SK-N-SH treated with all-trans-retinoic acid at 6 μM for 48 hours (cell line): ENCODE measurements around the gene TMEM39A.

ENCODE experiments used
- ATAC-seq: fragments of 200-7000 bp; cut with Tn5 transposase; 3 replicates; pipeline ENCODE4 v1.9.1; 2020; ENCODE audit warnings: mild to moderate bottlenecking, moderate library complexity
- ARNTL ChIP-seq: fragments of 450-650 bp; formaldehyde crosslinking; IDR thresholded peaks from 2 replicates; pipeline ENCODE4 v1.5.0; 2020; ENCODE audit warnings: low read depth, mild to moderate bottlenecking, moderate library complexity, borderline replicate concordance
- BACH2 ChIP-seq: fragments of 250-450 bp; sonication (Bioruptor Pico); IDR thresholded peaks from 2 replicates; pipeline ENCODE4 v1.9.0; 2021; ENCODE audit warnings: mild to moderate bottlenecking, borderline replicate concordance
- CSDC2 ChIP-seq: fragments of 250-450 bp; sonication (Bioruptor Pico); IDR thresholded peaks from 2 replicates; pipeline ENCODE4 v1.5.0; 2020; ENCODE audit warnings: mild to moderate bottlenecking, moderate library complexity
- ESRRG ChIP-seq: fragments of 250-450 bp; sonication (Bioruptor Pico); IDR thresholded peaks from 2 replicates; pipeline ENCODE4 v1.6.1; 2021; ENCODE audit warnings: mild to moderate bottlenecking
- GLIS3 ChIP-seq: fragments of 250-450 bp; sonication (Bioruptor Pico); IDR thresholded peaks from 2 replicates; pipeline ENCODE4 v1.5.0; 2020; ENCODE audit warnings: mild to moderate bottlenecking, moderate library complexity
- ISL1 ChIP-seq: fragments of 250-450 bp; sonication (Bioruptor Pico); IDR thresholded peaks from 2 replicates; pipeline ENCODE4 v2.1.2; 2022; ENCODE audit warnings: mild to moderate bottlenecking, moderate library complexity
- OSR1 ChIP-seq: fragments of 250-450 bp; sonication (Bioruptor Pico); IDR thresholded peaks from 2 replicates; pipeline ENCODE4 v1.8.0; 2022; ENCODE audit warnings: moderate library complexity, mild to moderate bottlenecking, inconsistent platforms
- PPARA ChIP-seq: fragments of 250-450 bp; sonication (Bioruptor Pico); IDR thresholded peaks from 2 replicates; pipeline ENCODE4 v1.5.0; 2020; ENCODE audit warnings: mild to moderate bottlenecking, borderline replicate concordance
- SNAI2 ChIP-seq: fragments of 250-450 bp; sonication (Bioruptor Pico); IDR thresholded peaks from 2 replicates; pipeline ENCODE4 v1.5.0; 2020; ENCODE audit warnings: mild to moderate bottlenecking, moderate library complexity
- TCF4 ChIP-seq: fragments of 250-450 bp; sonication (Bioruptor Pico); IDR thresholded peaks from 2 replicates; pipeline ENCODE4 v1.8.0; 2021; ENCODE audit warnings: mild to moderate bottlenecking, moderate library complexity, borderline replicate concordance
- TOX ChIP-seq: fragments of 250-450 bp; sonication (Bioruptor Pico); IDR thresholded peaks from 2 replicates; pipeline ENCODE4 v1.8.0; 2021; ENCODE audit warnings: mild to moderate bottlenecking, moderate library complexity, borderline replicate concordance
- ZC3H10 ChIP-seq: fragments of 250-450 bp; sonication (Bioruptor Pico); IDR thresholded peaks from 2 replicates; pipeline ENCODE4 v1.5.1; 2021; ENCODE audit warnings: mild to moderate bottlenecking, moderate library complexity
- ZFP3 ChIP-seq: fragments of 250-450 bp; sonication (Bioruptor Pico); IDR thresholded peaks from 2 replicates; pipeline ENCODE4 v1.5.0; 2020; ENCODE audit warnings: mild to moderate bottlenecking, moderate library complexity
- ZFP30 ChIP-seq: fragments of 450-650 bp; formaldehyde crosslinking; IDR thresholded peaks from 2 replicates; pipeline ENCODE4 v1.5.0; 2022; ENCODE audit warnings: mild to moderate bottlenecking, moderate library complexity
- ZNF565 ChIP-seq: fragments of 450-650 bp; formaldehyde crosslinking; conservative IDR thresholded peaks from 2 replicates; pipeline ENCODE4 v1.5.0; 2020; ENCODE audit warnings: low read depth, mild to moderate bottlenecking, moderate library complexity
- ZNF70 ChIP-seq: fragments of 450-650 bp; formaldehyde crosslinking; IDR thresholded peaks from 2 replicates; pipeline ENCODE4 v1.5.0; 2020; ENCODE audit warnings: mild to moderate bottlenecking, moderate library complexity
- ZNF8 ChIP-seq: fragments of 450-650 bp; formaldehyde crosslinking; IDR thresholded peaks from 2 replicates; pipeline ENCODE4 v1.5.0; 2020; ENCODE audit warnings: mild to moderate bottlenecking, moderate library complexity
- TF ChIP-seq, protein P1 (sequence below): fragments of 250-450 bp; sonication (Bioruptor Pico); IDR thresholded peaks from 2 replicates; pipeline ENCODE4 v1.5.1; 2020; ENCODE audit warnings: low read depth, mild to moderate bottlenecking, moderate library complexity
- TF ChIP-seq, protein P2 (sequence below): fragments of 250-450 bp; sonication (Bioruptor Pico); IDR thresholded peaks from 2 replicates; pipeline ENCODE4 v1.5.1; 2021; ENCODE audit warnings: mild to moderate bottlenecking, moderate library complexity
- TF ChIP-seq, protein P3 (sequence below): fragments of 250-450 bp; sonication (Bioruptor Pico); IDR thresholded peaks from 2 replicates; pipeline ENCODE4 v1.5.0; 2020; ENCODE audit warnings: mild to moderate bottlenecking, moderate library complexity
- TF ChIP-seq, protein P4 (sequence below): fragments of 250-450 bp; sonication (Bioruptor Pico); IDR thresholded peaks from 2 replicates; pipeline ENCODE4 v1.8.0; 2020; ENCODE audit warnings: mild to moderate bottlenecking, moderate library complexity, borderline replicate concordance
- TF ChIP-seq, protein P5 (sequence below): fragments of 250-450 bp; sonication (Bioruptor Pico); IDR thresholded peaks from 2 replicates; pipeline ENCODE4 v1.8.0; 2021; ENCODE audit warnings: low read depth, mild to moderate bottlenecking, moderate library complexity, borderline replicate concordance

The TMEM39A gene

DNA sequence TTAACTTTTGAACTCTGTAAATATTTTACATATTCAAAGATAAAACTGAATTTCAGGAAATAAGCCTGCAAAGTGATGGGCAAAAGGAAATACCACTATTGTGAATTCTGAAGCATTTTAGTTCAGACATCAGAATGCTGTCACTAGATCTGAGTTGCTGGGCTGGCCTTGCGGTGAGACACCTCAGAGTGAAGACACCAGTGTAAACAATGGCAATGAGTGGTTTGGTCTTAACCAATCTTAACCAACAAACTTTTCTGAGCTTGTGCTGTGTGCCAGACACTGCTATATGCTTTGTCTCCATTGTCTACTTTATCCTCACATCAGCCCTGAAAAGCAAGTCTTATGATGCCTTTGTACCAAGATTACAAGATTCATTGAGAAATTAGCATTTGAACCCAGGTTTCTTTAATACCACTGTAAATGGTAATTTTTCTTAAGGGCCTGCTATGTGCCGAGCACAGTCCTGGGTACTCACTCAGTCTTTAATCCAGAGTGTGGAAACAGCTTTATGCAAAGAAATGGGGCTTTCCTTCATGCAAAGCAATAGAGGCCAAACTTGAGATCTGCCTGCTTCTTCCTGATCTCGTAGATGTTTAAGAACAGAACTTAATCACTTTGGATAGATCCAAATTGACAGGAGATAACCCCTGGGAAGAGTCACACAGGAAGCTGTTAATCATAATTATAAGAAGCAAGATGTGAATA lies 55.0 kb downstream of the TMEM39A start:
- no peak for ATAC-seq
- TF ChIP-seq ARNTL (CRISPR knock-in tag) (no peak), TCF4 (no peak), ESRRG (CRISPR knock-in tag) (no peak), ZC3H10 (CRISPR knock-in tag) (no peak), CSDC2 (CRISPR knock-in tag) (no peak), OSR1 (CRISPR knock-in tag) (no peak), ZNF8 (CRISPR knock-in tag) (no peak), GLIS3 (CRISPR knock-in tag) (no peak)
- TF ChIP-seq, protein P1, sequence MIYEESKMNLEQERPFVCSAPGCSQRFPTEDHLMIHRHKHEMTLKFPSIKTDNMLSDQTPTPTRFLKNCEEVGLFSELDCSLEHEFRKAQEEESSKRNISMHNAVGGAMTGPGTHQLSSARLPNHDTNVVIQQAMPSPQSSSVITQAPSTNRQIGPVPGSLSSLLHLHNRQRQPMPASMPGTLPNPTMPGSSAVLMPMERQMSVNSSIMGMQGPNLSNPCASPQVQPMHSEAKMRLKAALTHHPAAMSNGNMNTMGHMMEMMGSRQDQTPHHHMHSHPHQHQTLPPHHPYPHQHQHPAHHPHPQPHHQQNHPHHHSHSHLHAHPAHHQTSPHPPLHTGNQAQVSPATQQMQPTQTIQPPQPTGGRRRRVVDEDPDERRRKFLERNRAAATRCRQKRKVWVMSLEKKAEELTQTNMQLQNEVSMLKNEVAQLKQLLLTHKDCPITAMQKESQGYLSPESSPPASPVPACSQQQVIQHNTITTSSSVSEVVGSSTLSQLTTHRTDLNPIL = no peak
- TF ChIP-seq, all 23 proteins: peak for 0

DNA sequence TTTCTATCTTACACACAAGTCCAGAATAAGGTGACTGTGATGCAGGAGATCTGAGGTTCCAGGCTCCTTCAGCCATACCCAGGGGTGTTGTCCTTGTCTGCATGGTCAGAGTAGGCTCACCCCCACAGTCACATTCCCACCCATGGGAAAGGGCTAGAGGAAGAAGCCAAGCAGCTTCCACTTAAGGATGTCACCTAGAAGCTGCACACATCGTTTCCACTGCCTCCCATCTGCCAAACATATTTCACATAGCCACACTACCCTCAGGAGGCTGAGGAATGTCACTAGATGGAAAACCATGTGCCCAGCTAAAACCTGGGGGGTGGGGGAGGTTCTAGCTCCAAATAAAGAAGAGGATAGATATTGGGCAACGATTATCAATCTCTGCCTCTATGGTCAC lies 58.1 kb downstream of the TMEM39A start:
- no peak for TF ChIP-seq PPARA (CRISPR knock-in tag)
- no peak for TF ChIP-seq CSDC2 (CRISPR knock-in tag)
- TF ChIP-seq ARNTL (CRISPR knock-in tag) = no peak
- no peak for TF ChIP-seq TOX (CRISPR knock-in tag)
- TF ChIP-seq TCF4 = no peak
- TF ChIP-seq, protein P2, sequence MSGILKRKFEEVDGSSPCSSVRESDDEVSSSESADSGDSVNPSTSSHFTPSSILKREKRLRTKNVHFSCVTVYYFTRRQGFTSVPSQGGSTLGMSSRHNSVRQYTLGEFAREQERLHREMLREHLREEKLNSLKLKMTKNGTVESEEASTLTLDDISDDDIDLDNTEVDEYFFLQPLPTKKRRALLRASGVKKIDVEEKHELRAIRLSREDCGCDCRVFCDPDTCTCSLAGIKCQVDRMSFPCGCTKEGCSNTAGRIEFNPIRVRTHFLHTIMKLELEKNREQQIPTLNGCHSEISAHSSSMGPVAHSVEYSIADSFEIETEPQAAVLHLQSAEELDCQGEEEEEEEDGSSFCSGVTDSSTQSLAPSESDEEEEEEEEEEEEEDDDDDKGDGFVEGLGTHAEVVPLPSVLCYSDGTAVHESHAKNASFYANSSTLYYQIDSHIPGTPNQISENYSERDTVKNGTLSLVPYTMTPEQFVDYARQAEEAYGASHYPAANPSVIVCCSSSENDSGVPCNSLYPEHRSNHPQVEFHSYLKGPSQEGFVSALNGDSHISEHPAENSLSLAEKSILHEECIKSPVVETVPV (CRISPR knock-in tag) = no peak
- TF ChIP-seq, protein P3, sequence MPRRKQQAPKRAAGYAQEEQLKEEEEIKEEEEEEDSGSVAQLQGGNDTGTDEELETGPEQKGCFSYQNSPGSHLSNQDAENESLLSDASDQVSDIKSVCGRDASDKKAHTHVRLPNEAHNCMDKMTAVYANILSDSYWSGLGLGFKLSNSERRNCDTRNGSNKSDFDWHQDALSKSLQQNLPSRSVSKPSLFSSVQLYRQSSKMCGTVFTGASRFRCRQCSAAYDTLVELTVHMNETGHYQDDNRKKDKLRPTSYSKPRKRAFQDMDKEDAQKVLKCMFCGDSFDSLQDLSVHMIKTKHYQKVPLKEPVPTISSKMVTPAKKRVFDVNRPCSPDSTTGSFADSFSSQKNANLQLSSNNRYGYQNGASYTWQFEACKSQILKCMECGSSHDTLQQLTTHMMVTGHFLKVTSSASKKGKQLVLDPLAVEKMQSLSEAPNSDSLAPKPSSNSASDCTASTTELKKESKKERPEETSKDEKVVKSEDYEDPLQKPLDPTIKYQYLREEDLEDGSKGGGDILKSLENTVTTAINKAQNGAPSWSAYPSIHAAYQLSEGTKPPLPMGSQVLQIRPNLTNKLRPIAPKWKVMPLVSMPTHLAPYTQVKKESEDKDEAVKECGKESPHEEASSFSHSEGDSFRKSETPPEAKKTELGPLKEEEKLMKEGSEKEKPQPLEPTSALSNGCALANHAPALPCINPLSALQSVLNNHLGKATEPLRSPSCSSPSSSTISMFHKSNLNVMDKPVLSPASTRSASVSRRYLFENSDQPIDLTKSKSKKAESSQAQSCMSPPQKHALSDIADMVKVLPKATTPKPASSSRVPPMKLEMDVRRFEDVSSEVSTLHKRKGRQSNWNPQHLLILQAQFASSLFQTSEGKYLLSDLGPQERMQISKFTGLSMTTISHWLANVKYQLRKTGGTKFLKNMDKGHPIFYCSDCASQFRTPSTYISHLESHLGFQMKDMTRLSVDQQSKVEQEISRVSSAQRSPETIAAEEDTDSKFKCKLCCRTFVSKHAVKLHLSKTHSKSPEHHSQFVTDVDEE (CRISPR knock-in tag) = no peak
- TF ChIP-seq SNAI2 = no peak
- no peak for TF ChIP-seq ZC3H10 (CRISPR knock-in tag)
- ATAC-seq = no peak

DNA sequence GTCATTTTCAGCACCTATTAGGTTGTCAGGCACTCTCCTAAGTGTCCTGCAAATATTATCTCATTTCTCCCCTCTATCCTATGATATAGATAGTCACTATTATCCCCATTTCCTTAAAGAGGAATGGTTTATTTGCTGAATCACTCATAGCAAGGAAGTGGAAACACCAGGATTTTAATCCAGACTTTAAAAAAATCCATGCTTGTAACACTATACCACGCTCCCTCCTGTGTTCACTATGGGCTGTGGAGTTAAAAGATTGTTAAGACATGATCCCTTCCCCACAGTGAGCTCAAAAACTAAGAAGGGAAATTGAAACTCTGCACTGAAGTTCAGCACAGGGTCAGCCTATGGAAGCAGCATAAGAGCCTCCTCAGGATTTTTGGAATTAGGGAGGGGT lies 60.2 kb downstream of the TMEM39A start:
- ATAC-seq = no peak
- TF ChIP-seq, protein P2 (CRISPR knock-in tag) = no peak
- no peak for TF ChIP-seq SNAI2
- no peak for TF ChIP-seq ZNF565 (CRISPR knock-in tag)
- TF ChIP-seq ZFP30 (CRISPR knock-in tag) = no peak
- no peak for TF ChIP-seq ZNF70 (CRISPR knock-in tag)
- TF ChIP-seq TOX (CRISPR knock-in tag) = no peak
- TF ChIP-seq TCF4 = no peak
- TF ChIP-seq, protein P4, sequence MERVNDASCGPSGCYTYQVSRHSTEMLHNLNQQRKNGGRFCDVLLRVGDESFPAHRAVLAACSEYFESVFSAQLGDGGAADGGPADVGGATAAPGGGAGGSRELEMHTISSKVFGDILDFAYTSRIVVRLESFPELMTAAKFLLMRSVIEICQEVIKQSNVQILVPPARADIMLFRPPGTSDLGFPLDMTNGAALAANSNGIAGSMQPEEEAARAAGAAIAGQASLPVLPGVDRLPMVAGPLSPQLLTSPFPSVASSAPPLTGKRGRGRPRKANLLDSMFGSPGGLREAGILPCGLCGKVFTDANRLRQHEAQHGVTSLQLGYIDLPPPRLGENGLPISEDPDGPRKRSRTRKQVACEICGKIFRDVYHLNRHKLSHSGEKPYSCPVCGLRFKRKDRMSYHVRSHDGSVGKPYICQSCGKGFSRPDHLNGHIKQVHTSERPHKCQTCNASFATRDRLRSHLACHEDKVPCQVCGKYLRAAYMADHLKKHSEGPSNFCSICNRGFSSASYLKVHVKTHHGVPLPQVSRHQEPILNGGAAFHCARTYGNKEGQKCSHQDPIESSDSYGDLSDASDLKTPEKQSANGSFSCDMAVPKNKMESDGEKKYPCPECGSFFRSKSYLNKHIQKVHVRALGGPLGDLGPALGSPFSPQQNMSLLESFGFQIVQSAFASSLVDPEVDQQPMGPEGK = no peak
- TF ChIP-seq ZNF8 (CRISPR knock-in tag) = no peak
- TF ChIP-seq PPARA (CRISPR knock-in tag) = no peak
- TF ChIP-seq, protein P5, sequence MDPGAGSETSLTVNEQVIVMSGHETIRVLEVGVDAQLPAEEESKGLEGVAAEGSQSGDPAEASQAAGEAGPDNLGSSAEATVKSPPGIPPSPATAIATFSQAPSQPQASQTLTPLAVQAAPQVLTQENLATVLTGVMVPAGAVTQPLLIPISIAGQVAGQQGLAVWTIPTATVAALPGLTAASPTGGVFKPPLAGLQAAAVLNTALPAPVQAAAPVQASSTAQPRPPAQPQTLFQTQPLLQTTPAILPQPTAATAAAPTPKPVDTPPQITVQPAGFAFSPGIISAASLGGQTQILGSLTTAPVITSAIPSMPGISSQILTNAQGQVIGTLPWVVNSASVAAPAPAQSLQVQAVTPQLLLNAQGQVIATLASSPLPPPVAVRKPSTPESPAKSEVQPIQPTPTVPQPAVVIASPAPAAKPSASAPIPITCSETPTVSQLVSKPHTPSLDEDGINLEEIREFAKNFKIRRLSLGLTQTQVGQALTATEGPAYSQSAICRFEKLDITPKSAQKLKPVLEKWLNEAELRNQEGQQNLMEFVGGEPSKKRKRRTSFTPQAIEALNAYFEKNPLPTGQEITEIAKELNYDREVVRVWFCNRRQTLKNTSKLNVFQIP (CRISPR knock-in tag) = no peak
- TF ChIP-seq BACH2 (CRISPR knock-in tag) = no peak
- TF ChIP-seq ZFP3 (CRISPR knock-in tag) = no peak
- TF ChIP-seq ISL1 = no peak
- no peak for TF ChIP-seq GLIS3 (CRISPR knock-in tag)
- TF ChIP-seq, protein P1 = no peak
- TF ChIP-seq CSDC2 (CRISPR knock-in tag) = no peak
